Left ventricle myocardium inferior (tissue), 1 donor: Measurements from ENCODE around the gene CNOT6. TPM values are rescaled to one million over a fixed set of nuclear protein-coding genes. Genes with fewer than 3 reads are reported as not detected.

ENCODE experiments used
- DNase-seq: peaks from one replicate; pipeline ENCODE4 v3.0.0-alpha.2; 2020
- H3K27ac ChIP-seq: fragments of 200-600 bp; replicated peaks from 2 replicates; pipeline ENCODE4 v1.8.0; 2021
- H3K27me3 ChIP-seq: fragments of 200-600 bp; 2 replicates; pipeline ENCODE4 v1.8.0; 2021; ENCODE audit warnings: low read depth
- H3K36me3 ChIP-seq: fragments of 200-600 bp; 2 replicates; pipeline ENCODE4 v1.8.0; 2021
- H3K4me1 ChIP-seq: fragments of 200-600 bp; 2 replicates; pipeline ENCODE4 v1.8.0; 2021
- H3K4me3 ChIP-seq: fragments of 200-600 bp; 2 replicates; pipeline ENCODE4 v1.8.0; 2021; ENCODE audit warnings: mild to moderate bottlenecking, moderate library complexity
- H3K9me3 ChIP-seq: fragments of 200-600 bp; replicated peaks from 2 replicates; pipeline ENCODE4 v1.8.0; 2021
- CTCF ChIP-seq: fragments of 200-600 bp; IDR thresholded peaks from 2 replicates; pipeline ENCODE4 v1.8.0; 2021; ENCODE audit warnings: antibody characterized with exemption, mild to moderate bottlenecking, borderline replicate concordance
- intact Hi-C: fragments of 100-400 bp; cut with micrococcal nuclease; formaldehyde crosslinking; loops from one replicate; pipeline ENCODE4 v1.11.0; 2022
- total RNA-seq: library from RNA; stranded (reverse); fragmentation: NEBNext Ultra II Directional; extraction: Animal tissue kit (Norgen Biotek cat#: 25700); gene quantifications from one replicate; pipeline ENCODE4 v1.2.1, GENCODE V29; 2021
- donor health status: DM: no; HTN: yes; CAD: no; lungs with severe emphysema.

The CNOT6 gene
- total RNA-seq, 1 donor from 2014 or later, result 15.9 TPM

- peaks cover 21% of the 10 kb centered on the region for H3K27me3 ChIP-seq
- no peaks in the 10 kb centered on the region for H3K4me1 ChIP-seq
- no peak overlapping the region for H3K4me3 ChIP-seq
- no peak overlapping the region for H3K27ac ChIP-seq
- intact Hi-C loops, result no loop called here
- H3K9me3 ChIP-seq, result no peaks in the 10 kb centered on the region
- H3K36me3 ChIP-seq, result no peaks in the 10 kb centered on the region
- TF ChIP-seq CTCF, result no peak
- DNase-seq, result no peak
Observed at GRCh38 chr5:180606215-180606785, 112.1 kb downstream of the CNOT6 start.

- Histone ChIP-seq H3K36me3 (no peaks in the 10 kb centered on the region), H3K4me3 (no peak overlapping the region), H3K4me1 (no peaks in the 10 kb centered on the region), H3K27ac (no peak overlapping the region), H3K9me3 (no peaks in the 10 kb centered on the region), H3K27me3 (peaks cover 21% of the 10 kb centered on the region)
- no peak for DNase-seq
- no peak for TF ChIP-seq CTCF
- intact Hi-C loops, result no loop called here
Observed at GRCh38 chr5:180607861-180608571, 113.8 kb downstream of the CNOT6 start.

- H3K4me3 ChIP-seq, result no peak overlapping the region
- H3K9me3 ChIP-seq, result no peaks in the 10 kb centered on the region
- no peak overlapping the region for H3K27ac ChIP-seq
- intact Hi-C loops, result no loop called here
- DNase-seq, result no peak
- H3K4me1 ChIP-seq, result no peaks in the 10 kb centered on the region
- H3K36me3 ChIP-seq, result no peaks in the 10 kb centered on the region
- peaks cover 21% of the 10 kb centered on the region for H3K27me3 ChIP-seq
- TF ChIP-seq CTCF, result no peak
Observed at GRCh38 chr5:180608572-180609310, 114.6 kb downstream of the CNOT6 start.

- H3K27me3 ChIP-seq, result peaks cover 21% of the 10 kb centered on the region
- H3K27ac ChIP-seq, result no peak overlapping the region
- no peak for TF ChIP-seq CTCF
- H3K4me3 ChIP-seq, result no peak overlapping the region
- no peak for DNase-seq
- no peaks in the 10 kb centered on the region for H3K4me1 ChIP-seq
- no peaks in the 10 kb centered on the region for H3K9me3 ChIP-seq
- intact Hi-C loops, result no loop called here
- H3K36me3 ChIP-seq, result no peaks in the 10 kb centered on the region
Observed at GRCh38 chr5:180609386-180609785, 115.2 kb downstream of the CNOT6 start.

- DNase-seq, result no peak
- Histone ChIP-seq H3K4me1 (no peaks in the 10 kb centered on the region), H3K27ac (no peak overlapping the region), H3K27me3 (peaks cover 21% of the 10 kb centered on the region), H3K9me3 (no peaks in the 10 kb centered on the region), H3K4me3 (no peak overlapping the region), H3K36me3 (no peaks in the 10 kb centered on the region)
- no peak for TF ChIP-seq CTCF
- intact Hi-C loops, result no loop called here
Observed at GRCh38 chr5:180609817-180610550, 115.8 kb downstream of the CNOT6 start.
